ENCODE results near the gene SS18. TPM values are rescaled to one million over a fixed set of nuclear protein-coding genes. Genes with fewer than 3 reads are reported as not detected.

The SS18 gene
- total and polyA plus RNA-seq, 4 donors, result 16.3 to 74.7 (median 34.5) TPM

DNA sequence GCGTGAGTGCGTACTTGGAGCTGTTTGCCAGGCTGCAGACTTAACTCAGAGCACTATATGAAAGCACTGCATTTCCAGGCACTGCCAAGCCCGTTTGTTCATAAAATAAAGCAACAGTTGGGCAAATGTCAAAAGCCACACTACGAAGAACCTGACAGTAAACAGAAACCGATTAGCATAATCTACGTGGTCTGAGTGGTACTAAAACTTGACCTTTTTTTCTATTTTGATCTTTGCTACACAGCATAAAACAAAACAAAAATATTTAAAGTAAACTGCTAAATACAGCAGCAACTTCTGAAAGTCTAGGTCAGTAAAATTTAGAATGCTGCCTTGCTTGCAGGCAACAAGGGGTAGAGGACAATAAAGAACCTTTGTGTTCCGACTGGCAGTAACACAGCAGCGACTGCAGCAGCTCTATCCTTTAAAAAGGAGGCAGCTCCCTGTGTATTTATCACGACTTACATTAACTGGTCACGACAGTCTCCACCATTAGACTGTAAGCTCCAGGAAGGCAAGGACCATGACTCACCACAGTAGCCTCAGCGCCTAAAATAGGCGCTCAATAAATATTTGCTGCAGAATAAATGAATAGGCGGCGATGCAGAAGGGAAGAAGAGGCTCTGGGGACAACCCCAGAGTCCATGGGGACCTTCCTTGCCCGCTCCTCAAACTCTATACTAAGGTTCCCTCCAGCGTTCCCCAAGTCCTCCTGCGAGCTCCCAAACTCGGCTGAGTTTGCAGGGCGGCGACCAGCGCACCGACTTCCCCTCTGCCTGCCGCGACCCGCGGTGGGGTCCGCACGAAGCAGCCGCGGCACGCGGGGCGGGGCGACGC, 902 bp downstream of the SS18 start:
- peak; percentile 35 for DNase-seq (ENCODE audit: low spot score)
- WGBS, result under 1% methylated on average over 35 of the region's 35 CpGs
- H3K4me1 ChIP-seq (ENCODE audit: control insufficient read depth in 4 of 4, insufficient read depth in 4 of 4, low read length in 3 of 4), result peaks cover 1 to 18% (median 14%) of the 10 kb centered on the region in 4 donors
- peak overlapping the region; percentile 74 to 94 (median 87) for H3K4me3 ChIP-seq (ENCODE audit: low read depth in 1 of 3, low read length in 3 of 3)
- no peaks in the 10 kb centered on the region for H3K9me3 ChIP-seq (ENCODE audit: control insufficient read depth in 4 of 4, low read length in 3 of 4)
- peaks cover 2 to 21% (median 10%) of the 10 kb centered on the region in 4 donors for H3K36me3 ChIP-seq (ENCODE audit: control insufficient read depth in 4 of 4, insufficient read depth in 3 of 4, low read depth in 1 of 4, low read length in 3 of 4)
- peak overlapping the region; percentile 88 to 98 for H3K27ac ChIP-seq (ENCODE audit: low read depth in 1 of 2, low read length in 2 of 2)
- H3K9ac ChIP-seq (ENCODE audit: low read depth in 1 of 2, low read length in 2 of 2), result peak overlapping the region; percentile 50 to 53
- no peaks in the 10 kb centered on the region for H3K27me3 ChIP-seq (ENCODE audit: control insufficient read depth in 4 of 4, insufficient read depth in 4 of 4, low read length in 3 of 4)
- TF ChIP-seq, protein P1, sequence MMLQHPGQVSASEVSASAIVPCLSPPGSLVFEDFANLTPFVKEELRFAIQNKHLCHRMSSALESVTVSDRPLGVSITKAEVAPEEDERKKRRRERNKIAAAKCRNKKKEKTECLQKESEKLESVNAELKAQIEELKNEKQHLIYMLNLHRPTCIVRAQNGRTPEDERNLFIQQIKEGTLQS (IDR thresholded peaks at IDR 0.05), result no peak
- TF ChIP-seq HNF4G (IDR thresholded peaks at IDR 0.05) (no peak), JUND (IDR thresholded peaks at IDR 0.05) (no peak), TAF1 (conservative IDR thresholded peaks at IDR 0.05) (no peak), YY1 (IDR thresholded peaks at IDR 0.05) (no peak)

DNA sequence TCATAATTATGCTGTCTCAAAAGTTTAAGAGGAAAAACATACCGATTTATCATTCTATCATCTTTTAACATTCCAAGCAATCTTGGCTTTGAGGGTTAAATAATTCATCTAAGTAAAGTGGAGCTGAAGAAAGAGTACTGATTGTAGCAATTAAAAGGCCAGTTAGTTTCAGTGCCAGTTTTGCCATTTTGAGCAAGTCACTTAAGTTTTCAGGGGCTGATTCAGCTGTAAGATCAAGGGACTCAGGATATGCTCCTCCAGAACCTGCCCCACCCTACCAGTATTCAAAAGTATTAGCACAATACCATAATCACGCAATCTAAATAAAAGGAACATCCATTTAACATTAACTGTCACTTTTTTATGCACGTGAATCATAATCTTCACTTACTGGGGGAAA, 1.9 kb downstream of the SS18 start:
- DNase-seq (ENCODE audit: low spot score), result no peak
- Histone ChIP-seq H3K27ac (ENCODE audit: low read depth in 1 of 2, low read length in 2 of 2) (peak overlapping the region; percentile 88 to 98), H3K4me1 (ENCODE audit: control insufficient read depth in 4 of 4, insufficient read depth in 4 of 4, low read length in 3 of 4) (peaks cover 1 to 18% (median 14%) of the 10 kb centered on the region in 4 donors), H3K36me3 (ENCODE audit: control insufficient read depth in 4 of 4, insufficient read depth in 3 of 4, low read depth in 1 of 4, low read length in 3 of 4) (peaks cover 2 to 26% (median 14%) of the 10 kb centered on the region in 4 donors), H3K4me3 (ENCODE audit: low read depth in 1 of 3, low read length in 3 of 3) (peak overlapping the region in 2 of 3 donors; percentile 87 to 94), H3K27me3 (ENCODE audit: control insufficient read depth in 4 of 4, insufficient read depth in 4 of 4, low read length in 3 of 4) (no peaks in the 10 kb centered on the region), H3K9me3 (ENCODE audit: control insufficient read depth in 4 of 4, low read length in 3 of 4) (no peaks in the 10 kb centered on the region), H3K9ac (ENCODE audit: low read depth in 1 of 2, low read length in 2 of 2) (peak overlapping the region in 1 of 2 donors; percentile 50)
- 57% methylated on average over 3 of the region's 3 CpGs for WGBS
- TF ChIP-seq, protein P1 (IDR thresholded peaks at IDR 0.05), result no peak
- TF ChIP-seq, protein P2, sequence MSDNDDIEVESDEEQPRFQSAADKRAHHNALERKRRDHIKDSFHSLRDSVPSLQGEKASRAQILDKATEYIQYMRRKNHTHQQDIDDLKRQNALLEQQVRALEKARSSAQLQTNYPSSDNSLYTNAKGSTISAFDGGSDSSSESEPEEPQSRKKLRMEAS (IDR thresholded peaks at IDR 0.05), result no peak
- TF ChIP-seq JUND (IDR thresholded peaks at IDR 0.05), result no peak
- TF ChIP-seq SP1 (IDR thresholded peaks at IDR 0.05), result no peak
- no peak for TF ChIP-seq NR2F2 (IDR thresholded peaks at IDR 0.05)
- TF ChIP-seq, protein P3, sequence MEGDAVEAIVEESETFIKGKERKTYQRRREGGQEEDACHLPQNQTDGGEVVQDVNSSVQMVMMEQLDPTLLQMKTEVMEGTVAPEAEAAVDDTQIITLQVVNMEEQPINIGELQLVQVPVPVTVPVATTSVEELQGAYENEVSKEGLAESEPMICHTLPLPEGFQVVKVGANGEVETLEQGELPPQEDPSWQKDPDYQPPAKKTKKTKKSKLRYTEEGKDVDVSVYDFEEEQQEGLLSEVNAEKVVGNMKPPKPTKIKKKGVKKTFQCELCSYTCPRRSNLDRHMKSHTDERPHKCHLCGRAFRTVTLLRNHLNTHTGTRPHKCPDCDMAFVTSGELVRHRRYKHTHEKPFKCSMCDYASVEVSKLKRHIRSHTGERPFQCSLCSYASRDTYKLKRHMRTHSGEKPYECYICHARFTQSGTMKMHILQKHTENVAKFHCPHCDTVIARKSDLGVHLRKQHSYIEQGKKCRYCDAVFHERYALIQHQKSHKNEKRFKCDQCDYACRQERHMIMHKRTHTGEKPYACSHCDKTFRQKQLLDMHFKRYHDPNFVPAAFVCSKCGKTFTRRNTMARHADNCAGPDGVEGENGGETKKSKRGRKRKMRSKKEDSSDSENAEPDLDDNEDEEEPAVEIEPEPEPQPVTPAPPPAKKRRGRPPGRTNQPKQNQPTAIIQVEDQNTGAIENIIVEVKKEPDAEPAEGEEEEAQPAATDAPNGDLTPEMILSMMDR (IDR thresholded peaks at IDR 0.05; ENCODE audit: low read depth, low read length, missing input control), result no peak
- no peak for TF ChIP-seq FOXA2 (IDR thresholded peaks at IDR 0.05)
- TF ChIP-seq TAF1 (conservative IDR thresholded peaks at IDR 0.05), result no peak
- no peak for TF ChIP-seq HNF4G (IDR thresholded peaks at IDR 0.05)

DNA sequence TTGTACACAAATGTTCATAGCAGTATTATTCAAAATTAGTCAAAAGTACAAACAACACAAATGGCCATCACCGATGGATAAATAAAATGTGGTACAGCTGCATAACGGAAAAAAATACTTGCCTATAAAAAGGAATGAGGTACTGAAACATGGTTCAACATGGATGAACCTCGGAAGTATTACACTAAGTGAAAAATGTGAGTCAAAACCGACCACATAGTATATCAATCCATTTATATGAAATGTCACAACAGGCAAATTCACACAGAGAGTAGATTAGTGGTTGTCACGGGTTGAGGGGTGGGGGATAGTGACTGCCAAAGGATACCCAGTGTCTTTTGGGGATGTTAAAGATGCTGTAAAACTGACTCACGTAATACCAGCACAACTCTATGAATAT, 3.5 kb downstream of the SS18 start:
- Histone ChIP-seq H3K4me1 (ENCODE audit: control insufficient read depth in 4 of 4, insufficient read depth in 4 of 4, low read length in 3 of 4) (peaks cover 1 to 18% (median 14%) of the 10 kb centered on the region in 4 donors), H3K27me3 (ENCODE audit: control insufficient read depth in 4 of 4, insufficient read depth in 4 of 4, low read length in 3 of 4) (no peaks in the 10 kb centered on the region), H3K4me3 (ENCODE audit: low read depth in 1 of 3, low read length in 3 of 3) (no peak overlapping the region), H3K9me3 (ENCODE audit: control insufficient read depth in 4 of 4, low read length in 3 of 4) (no peaks in the 10 kb centered on the region), H3K9ac (ENCODE audit: low read depth in 1 of 2, low read length in 2 of 2) (no peak overlapping the region), H3K36me3 (ENCODE audit: control insufficient read depth in 4 of 4, insufficient read depth in 3 of 4, low read depth in 1 of 4, low read length in 3 of 4) (peaks cover 2 to 30% (median 14%) of the 10 kb centered on the region in 4 donors), H3K27ac (ENCODE audit: low read depth in 1 of 2, low read length in 2 of 2) (no peak overlapping the region)
- no peak for DNase-seq (ENCODE audit: low spot score)
- 98% methylated on average over 6 of the region's 6 CpGs for WGBS
- TF ChIP-seq HNF4A (conservative IDR thresholded peaks at IDR 0.05), result no peak
- TF ChIP-seq YY1 (IDR thresholded peaks at IDR 0.05), result no peak
- no peak for TF ChIP-seq GABPA (IDR thresholded peaks at IDR 0.05 in 1 of 2, conservative IDR thresholded peaks at IDR 0.05 in 1 of 2)
- TF ChIP-seq, protein P4, sequence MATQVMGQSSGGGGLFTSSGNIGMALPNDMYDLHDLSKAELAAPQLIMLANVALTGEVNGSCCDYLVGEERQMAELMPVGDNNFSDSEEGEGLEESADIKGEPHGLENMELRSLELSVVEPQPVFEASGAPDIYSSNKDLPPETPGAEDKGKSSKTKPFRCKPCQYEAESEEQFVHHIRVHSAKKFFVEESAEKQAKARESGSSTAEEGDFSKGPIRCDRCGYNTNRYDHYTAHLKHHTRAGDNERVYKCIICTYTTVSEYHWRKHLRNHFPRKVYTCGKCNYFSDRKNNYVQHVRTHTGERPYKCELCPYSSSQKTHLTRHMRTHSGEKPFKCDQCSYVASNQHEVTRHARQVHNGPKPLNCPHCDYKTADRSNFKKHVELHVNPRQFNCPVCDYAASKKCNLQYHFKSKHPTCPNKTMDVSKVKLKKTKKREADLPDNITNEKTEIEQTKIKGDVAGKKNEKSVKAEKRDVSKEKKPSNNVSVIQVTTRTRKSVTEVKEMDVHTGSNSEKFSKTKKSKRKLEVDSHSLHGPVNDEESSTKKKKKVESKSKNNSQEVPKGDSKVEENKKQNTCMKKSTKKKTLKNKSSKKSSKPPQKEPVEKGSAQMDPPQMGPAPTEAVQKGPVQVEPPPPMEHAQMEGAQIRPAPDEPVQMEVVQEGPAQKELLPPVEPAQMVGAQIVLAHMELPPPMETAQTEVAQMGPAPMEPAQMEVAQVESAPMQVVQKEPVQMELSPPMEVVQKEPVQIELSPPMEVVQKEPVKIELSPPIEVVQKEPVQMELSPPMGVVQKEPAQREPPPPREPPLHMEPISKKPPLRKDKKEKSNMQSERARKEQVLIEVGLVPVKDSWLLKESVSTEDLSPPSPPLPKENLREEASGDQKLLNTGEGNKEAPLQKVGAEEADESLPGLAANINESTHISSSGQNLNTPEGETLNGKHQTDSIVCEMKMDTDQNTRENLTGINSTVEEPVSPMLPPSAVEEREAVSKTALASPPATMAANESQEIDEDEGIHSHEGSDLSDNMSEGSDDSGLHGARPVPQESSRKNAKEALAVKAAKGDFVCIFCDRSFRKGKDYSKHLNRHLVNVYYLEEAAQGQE (IDR thresholded peaks at IDR 0.05), result no peak
- TF ChIP-seq, protein P3 (IDR thresholded peaks at IDR 0.05; ENCODE audit: low read depth, low read length, missing input control), result no peak
- no peak for TF ChIP-seq ZBTB33 (IDR thresholded peaks at IDR 0.05)
- no peak for TF ChIP-seq SP1 (IDR thresholded peaks at IDR 0.05)
- no peak for TF ChIP-seq EGR1 (IDR thresholded peaks at IDR 0.05; ENCODE audit: low read depth in 2 of 2)
